HFFc6 (cell line): ENCODE results near the gene NXT1. TPM values are rescaled to one million over a fixed set of nuclear protein-coding genes. Genes with fewer than 3 reads are reported as not detected.

Source experiments
- DNase-seq: peaks from one replicate; pipeline ENCODE4 v3.0.0-alpha.2; 2018
- H3K27ac Mint-ChIP-seq: 2 replicates; pipeline ENCODE4 v1.8.0; 2020; ENCODE audit warnings: mild to moderate bottlenecking, mixed read lengths
- H3K27me3 Mint-ChIP-seq: 2 replicates; pipeline ENCODE4 v1.8.0; 2021; ENCODE audit warnings: mild to moderate bottlenecking, moderate library complexity, mixed read lengths; ENCODE audit not compliant: insufficient read depth
- H3K36me3 Mint-ChIP-seq: 2 replicates; pipeline ENCODE4 v1.8.0; 2021; ENCODE audit warnings: low read depth, mixed read lengths
- H3K4me1 Mint-ChIP-seq: 2 replicates; pipeline ENCODE4 v1.8.0; 2020; ENCODE audit warnings: low read depth, mixed read lengths
- H3K4me3 Mint-ChIP-seq: 2 replicates; pipeline ENCODE4 v1.8.0; 2020; ENCODE audit warnings: mild to moderate bottlenecking, moderate library complexity, mixed read lengths
- H3K9me3 Mint-ChIP-seq: 2 replicates; pipeline ENCODE4 v1.8.0; 2020; ENCODE audit warnings: mild to moderate bottlenecking, mixed read lengths
- total RNA-seq, 6 experiments: library from RNA; stranded (reverse); fragmentation: NEBNext Ultra II Directional; extraction: Animal tissue kit (Norgen Biotek cat#: 25700); gene quantifications; 2 replicates in 1 of 6; 3 replicates in 5 of 6; pipeline ENCODE4 v1.2.3, GENCODE V29; 2021
- TF ChIP-seq, protein P1 (sequence below): fragments of 200-600 bp; sonication (generic); IDR thresholded peaks from 2 replicates; pipeline ENCODE4 v1.5.0; 2021; ENCODE audit warnings: antibody characterized with exemption, mild to moderate bottlenecking

The NXT1 gene
- total RNA-seq, 6 experiments from 2014 or later, result 14.6 to 19.1 (median 15.9) TPM

DNA sequence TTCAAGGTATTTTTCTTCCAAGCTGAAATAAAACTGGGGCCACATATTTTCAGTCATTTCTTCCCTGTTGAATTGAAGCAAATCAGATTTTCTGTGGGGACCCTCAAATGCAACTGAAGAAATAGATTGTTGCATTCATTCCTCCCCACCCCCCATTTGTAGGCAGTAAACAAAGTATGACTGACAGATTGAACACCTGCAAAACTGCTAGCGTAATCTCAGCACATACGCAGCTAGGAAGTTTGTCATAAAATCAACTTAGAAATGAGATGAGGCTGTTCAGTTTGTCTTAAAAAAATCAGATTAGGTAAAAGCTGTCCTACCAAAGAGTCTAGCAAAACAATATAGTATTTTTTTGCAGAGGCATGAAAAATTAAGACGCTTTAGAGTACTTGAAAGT lies 20.3 kb downstream of the NXT1 start:
- no peak overlapping the region; the same call in 1 of the 2 replicates for H3K27ac Mint-ChIP-seq
- peaks cover 5% of the 10 kb centered on the region for H3K27me3 Mint-ChIP-seq
- no peak for DNase-seq
- TF ChIP-seq, protein P1, sequence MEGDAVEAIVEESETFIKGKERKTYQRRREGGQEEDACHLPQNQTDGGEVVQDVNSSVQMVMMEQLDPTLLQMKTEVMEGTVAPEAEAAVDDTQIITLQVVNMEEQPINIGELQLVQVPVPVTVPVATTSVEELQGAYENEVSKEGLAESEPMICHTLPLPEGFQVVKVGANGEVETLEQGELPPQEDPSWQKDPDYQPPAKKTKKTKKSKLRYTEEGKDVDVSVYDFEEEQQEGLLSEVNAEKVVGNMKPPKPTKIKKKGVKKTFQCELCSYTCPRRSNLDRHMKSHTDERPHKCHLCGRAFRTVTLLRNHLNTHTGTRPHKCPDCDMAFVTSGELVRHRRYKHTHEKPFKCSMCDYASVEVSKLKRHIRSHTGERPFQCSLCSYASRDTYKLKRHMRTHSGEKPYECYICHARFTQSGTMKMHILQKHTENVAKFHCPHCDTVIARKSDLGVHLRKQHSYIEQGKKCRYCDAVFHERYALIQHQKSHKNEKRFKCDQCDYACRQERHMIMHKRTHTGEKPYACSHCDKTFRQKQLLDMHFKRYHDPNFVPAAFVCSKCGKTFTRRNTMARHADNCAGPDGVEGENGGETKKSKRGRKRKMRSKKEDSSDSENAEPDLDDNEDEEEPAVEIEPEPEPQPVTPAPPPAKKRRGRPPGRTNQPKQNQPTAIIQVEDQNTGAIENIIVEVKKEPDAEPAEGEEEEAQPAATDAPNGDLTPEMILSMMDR, result no peak
- H3K4me3 Mint-ChIP-seq, result no peak overlapping the region
- H3K9me3 Mint-ChIP-seq, result no peaks in the 10 kb centered on the region
- H3K36me3 Mint-ChIP-seq, result peaks cover 59% of the 10 kb centered on the region
- peaks cover 33% of the 10 kb centered on the region for H3K4me1 Mint-ChIP-seq

DNA sequence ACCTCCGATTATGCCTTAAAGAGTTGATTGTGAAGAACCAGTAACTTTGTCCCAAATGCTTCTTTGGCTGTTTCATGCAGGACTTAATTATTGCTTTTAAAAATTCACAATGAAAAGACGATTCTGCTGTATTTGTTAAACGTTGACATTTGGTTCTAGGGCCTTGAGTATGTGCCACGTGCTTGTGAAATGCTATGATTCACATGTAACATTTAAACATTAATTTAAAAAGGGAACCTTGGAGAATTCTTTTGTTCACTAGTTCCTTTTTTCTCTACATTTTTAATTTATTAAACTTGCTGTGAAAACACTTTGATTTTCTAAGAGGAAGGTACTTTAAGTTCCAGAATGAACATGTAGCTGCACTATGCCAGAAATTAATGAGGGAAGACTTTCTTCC lies 20.9 kb downstream of the NXT1 start:
- Mint-ChIP-seq H3K27ac (no peak overlapping the region), H3K4me3 (no peak overlapping the region), H3K9me3 (no peaks in the 10 kb centered on the region), H3K27me3 (peaks cover 1% of the 10 kb centered on the region; the same call in 1 of the 2 replicates), H3K4me1 (peaks cover 26% of the 10 kb centered on the region), H3K36me3 (peaks cover 59% of the 10 kb centered on the region)
- no peak for DNase-seq
- TF ChIP-seq, protein P1, result no peak

DNA sequence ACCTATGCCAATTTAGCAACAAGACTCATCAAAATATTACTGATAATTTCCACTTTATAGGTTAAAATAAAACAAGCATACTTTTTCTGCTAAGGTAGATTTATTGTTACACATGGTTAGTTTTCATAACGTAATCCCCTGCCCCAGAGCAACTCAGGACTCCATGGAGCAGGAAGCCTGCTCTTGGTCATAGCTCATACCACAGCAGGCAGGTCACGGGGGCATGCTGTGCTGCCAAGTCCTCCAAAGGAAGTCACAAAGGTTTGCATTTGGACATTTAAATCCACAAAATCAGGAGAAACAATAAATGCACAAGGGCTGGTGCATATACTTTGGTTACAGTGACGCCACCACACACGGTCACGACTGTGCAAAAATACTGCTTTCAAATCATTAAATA lies 23.9 kb downstream of the NXT1 start:
- Mint-ChIP-seq H3K36me3 (peaks cover 70% of the 10 kb centered on the region), H3K4me3 (no peak overlapping the region), H3K4me1 (no peaks in the 10 kb centered on the region), H3K9me3 (no peaks in the 10 kb centered on the region), H3K27ac (no peak overlapping the region), H3K27me3 (peaks cover 1% of the 10 kb centered on the region; the same call in 1 of the 2 replicates)
- no peak for DNase-seq
- TF ChIP-seq, protein P1, result no peak

DNA sequence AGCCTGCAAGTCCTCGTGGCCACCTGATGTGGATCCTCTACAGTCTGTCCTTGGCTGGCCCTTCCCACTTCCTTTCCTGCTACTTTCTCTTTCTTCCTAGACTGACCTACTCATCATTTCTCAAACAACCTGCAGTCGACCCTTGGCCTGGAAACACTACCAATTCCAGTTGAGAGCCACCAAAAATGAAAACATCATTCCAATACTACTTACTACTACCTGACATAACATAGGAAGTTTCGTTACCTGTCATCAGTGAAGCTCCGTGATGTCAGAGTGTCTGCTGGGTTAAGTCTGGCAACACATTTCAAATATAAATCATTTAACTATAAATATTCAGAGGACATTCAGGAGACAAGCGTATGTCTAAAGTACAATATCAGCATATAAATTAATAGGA lies 25.2 kb downstream of the NXT1 start:
- H3K36me3 Mint-ChIP-seq, result peaks cover 63% of the 10 kb centered on the region

GRCh38 chr20:23379772-23380171 lies 29.2 kb downstream of the NXT1 start:
- Mint-ChIP-seq H3K9me3 (no peaks in the 10 kb centered on the region), H3K27me3 (no peaks in the 10 kb centered on the region), H3K27ac (no peak overlapping the region), H3K4me3 (no peak overlapping the region), H3K36me3 (peaks cover 62% of the 10 kb centered on the region), H3K4me1 (no peaks in the 10 kb centered on the region)
- TF ChIP-seq, protein P1, result no peak
- no peak for DNase-seq

More for the DNA sequence above, 25.2 kb downstream of the NXT1 start:
- H3K4me3 Mint-ChIP-seq, result no peak overlapping the region
- H3K4me1 Mint-ChIP-seq, result no peaks in the 10 kb centered on the region
- TF ChIP-seq, protein P1, result no peak
- no peak overlapping the region for H3K27ac Mint-ChIP-seq
- H3K27me3 Mint-ChIP-seq, result peaks cover 1% of the 10 kb centered on the region; the same call in 1 of the 2 replicates
- no peaks in the 10 kb centered on the region for H3K9me3 Mint-ChIP-seq
- DNase-seq, result no peak

GRCh38 chr20:23381876-23382275 lies 31.3 kb downstream of the NXT1 start:
- H3K9me3 Mint-ChIP-seq, result no peaks in the 10 kb centered on the region
- no peak overlapping the region for H3K27ac Mint-ChIP-seq
- H3K4me1 Mint-ChIP-seq, result no peaks in the 10 kb centered on the region

More at GRCh38 chr20:23381876-23382275, 31.3 kb downstream of the NXT1 start:
- DNase-seq, result no peak
- H3K4me3 Mint-ChIP-seq, result no peak overlapping the region
- H3K27me3 Mint-ChIP-seq, result no peaks in the 10 kb centered on the region
- peaks cover 60% of the 10 kb centered on the region for H3K36me3 Mint-ChIP-seq
- TF ChIP-seq, protein P1, result no peak
